HG03571 (cell line): Measurements from ENCODE around the gene SRD5A2.
"Not testable (repeated sequence)": the region's sequence is repeated elsewhere in the genome, so short reads cannot be mapped to it uniquely, and the experiment has no call there.

ENCODE experiments used
- ATAC-seq: cut with Tn5 transposase; IDR thresholded peaks from one replicate; pipeline ENCODE4 v1.9.1; 2021; ENCODE audit not compliant: unreplicated experiment

Gene SRD5A2

DNA sequence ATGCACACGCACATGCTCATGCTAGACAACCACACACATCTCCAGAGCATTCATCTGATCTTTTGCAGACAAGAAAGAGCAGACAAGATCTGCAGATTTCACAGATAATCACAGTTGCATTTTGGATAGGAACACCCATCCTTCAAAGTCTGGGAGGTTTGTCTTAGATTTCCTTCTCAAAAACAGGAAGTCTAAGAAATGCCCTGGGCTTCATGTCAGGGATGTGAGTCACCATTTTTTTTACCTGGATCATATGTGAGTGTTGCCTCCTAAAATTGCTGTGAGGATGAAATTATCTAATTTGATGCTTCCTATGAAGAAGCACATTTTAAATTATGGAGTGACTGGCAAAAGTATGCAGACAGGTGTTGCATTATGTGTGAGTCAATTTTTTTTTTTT is 46.1 kb downstream of the SRD5A2 start:
- no peak for ATAC-seq

DNA sequence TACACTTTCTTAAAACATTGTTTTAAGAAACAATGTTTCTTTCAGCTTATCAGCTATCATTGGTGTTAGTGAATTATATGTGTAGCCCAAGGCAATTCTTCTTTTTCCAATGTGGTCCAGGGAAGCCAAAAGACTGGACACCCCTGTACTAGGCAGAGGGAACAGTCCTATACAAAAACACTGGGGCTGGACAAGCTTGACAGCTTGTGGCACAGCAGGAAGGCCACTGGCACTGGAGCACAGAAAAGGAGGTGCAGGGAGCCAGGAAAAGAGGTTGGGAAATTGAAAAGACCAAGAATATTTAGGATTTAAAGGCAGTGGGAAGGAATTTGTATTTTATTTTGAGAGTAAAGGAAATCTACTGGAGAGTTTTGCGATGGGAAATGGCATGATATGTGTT is 47.7 kb downstream of the SRD5A2 start:
- no peak for ATAC-seq

DNA sequence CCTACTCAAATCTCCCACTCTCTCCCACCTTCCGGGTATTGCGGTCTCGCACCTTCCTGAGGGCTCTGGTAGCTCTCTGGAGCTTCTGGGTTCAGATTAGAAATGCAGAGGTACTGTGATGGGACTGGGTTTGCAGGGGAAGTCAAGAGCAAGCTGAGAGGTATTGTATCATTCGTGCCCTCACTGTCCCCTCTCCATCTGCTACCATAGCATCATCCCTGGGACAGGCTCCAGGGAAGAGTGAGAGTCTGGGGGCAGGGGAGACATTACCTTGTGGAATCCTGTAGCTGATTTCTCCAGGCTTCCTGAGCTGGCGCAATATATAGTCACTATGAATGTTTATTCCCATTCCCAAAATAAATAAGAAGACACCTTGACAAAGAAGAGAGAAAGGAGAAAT is 49.6 kb downstream of the SRD5A2 start:
- no peak for ATAC-seq

DNA sequence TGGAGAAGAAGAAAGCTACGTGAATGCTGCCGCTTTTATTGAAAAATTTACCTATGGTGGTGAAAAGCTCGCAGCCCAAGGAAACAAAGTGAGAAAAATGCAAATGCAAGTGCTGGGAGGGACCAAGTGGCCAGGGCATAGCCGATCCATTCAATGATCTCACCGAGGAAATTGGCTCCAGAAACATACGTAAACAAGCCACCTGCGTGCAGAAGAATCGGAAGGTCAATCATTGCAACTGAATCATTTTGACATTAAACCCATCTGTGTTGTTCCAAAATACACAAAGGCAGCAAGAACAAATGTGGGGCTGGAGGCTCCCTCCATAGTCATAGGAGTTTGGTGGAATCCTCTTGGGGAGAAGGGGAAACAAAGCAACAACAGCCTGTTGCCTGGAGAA is 51.5 kb downstream of the SRD5A2 start:
- ATAC-seq: no peak

DNA sequence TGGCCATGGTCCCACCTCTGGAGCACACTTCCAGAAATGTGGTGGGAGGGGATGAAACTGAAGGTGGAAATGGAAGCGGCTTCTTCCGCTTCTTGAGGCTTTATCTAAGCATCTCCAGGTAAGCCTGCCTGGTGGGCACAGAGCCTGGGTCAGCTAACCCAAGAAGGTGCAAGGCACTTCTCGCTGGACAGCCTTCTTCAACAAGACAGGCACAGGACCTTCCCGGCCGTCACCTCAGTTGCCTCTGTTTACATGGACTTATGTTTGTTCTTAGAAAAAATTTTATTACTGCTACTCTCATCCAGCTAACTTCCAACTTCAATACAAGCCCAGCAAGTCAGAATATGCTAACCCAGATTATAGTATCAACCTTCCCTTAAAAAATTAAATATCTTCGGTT is 51.9 kb downstream of the SRD5A2 start:
- no peak for ATAC-seq

DNA sequence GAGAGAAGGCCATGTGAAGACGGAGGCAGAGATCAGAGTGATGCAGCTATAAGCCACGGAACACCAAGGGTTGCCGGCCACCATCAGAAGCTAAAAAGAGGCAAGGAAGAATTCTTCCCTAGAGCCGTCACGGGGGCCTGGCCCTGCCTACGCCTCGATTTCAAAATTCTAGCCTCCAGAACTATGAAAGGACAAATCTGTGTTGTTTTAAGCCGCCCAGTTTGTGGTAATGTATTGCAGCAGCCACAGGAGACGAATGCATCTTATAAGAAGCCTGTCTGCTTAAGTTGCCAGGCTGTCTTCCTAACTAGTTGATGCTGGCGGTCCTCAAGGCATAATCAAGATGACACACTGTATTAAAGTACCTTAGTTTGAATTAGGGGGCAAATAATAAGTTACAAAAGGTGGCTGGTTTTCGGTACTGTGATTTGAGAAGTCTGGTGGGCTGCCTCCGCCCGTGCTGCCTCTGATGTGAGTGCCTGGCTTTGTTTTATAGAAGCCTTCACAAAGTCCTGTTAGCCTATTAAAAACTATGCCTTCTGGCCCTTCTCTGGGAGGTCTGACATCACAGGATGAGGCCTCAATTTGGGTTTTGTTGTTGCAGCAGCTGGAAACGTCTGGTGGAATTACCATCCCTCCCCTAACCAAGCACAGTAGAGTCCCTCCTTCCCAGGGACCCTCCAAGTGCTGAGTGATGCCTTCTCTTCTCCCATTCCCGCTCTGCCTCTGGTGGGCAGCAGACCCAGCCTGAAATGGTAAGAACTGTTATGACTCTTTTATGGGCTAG is 53.6 kb downstream of the SRD5A2 start:
- ATAC-seq: no peak

DNA sequence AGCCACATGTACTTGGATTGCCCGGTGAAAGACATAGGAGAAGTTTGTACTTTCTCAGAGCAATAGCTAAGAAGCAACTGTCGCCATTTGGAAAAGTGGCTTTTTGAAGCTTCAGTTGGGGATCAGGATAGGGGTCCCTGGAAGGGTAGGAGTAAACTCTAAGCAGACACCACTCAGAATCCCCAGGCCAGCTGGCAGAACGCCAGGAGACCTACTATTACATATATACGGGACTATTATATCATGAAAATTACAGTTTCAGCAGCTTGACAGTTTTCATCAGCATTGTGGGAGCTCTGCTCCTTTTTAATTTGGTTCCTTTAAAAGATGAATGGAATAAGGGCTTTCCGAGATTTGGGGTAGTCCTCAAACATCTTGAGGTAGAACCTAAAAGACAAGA is 54.9 kb downstream of the SRD5A2 start:
- ATAC-seq: no peak

DNA sequence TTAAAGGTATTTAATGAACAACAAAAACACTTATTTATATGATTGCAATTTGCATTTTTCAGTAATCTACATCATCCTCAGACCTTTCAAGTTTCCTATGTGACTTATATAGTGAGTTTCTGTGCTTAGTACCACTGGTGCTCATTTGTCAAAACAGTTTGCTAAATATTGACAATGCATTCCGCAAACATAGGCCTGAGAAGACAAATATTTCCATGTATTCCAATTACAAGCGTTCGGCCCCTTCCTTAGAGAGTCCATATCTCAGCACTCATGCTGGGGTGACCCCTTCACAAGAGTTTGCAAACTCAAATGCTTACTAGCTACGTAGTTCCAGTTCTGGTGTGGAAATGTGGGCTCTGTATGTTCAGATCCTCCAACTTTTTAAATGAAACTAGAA is 56.1 kb downstream of the SRD5A2 start:
- no peak for ATAC-seq

DNA sequence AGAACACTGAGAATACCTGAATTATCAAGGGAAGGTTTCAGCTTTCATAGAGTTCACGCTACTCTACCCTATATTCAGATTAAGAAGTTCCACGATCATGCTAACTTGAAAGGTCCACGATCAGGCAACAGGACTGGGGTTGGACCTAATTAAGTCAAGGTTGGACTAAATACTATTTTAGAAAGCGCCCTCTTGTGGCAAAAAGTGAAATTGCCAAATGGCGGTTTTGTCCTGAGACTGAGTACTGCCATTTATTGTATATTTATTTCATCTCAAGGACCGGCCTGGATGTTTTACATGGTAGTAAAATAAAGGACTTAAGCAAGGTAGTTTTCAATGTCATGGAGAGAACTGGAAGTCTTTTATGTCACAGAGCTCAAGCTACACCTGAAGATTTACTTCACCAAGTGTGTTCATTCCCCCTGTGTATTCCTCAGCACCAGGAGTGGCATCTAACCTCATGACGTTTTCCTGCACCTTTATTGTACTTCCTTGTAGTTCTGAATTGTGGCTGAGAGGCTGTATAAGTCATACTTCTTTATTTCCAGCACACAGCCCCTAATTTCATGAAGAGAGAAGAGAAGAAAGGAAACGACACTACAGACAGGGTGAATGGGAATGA is 56.8 kb downstream of the SRD5A2 start:
- no peak for ATAC-seq

DNA sequence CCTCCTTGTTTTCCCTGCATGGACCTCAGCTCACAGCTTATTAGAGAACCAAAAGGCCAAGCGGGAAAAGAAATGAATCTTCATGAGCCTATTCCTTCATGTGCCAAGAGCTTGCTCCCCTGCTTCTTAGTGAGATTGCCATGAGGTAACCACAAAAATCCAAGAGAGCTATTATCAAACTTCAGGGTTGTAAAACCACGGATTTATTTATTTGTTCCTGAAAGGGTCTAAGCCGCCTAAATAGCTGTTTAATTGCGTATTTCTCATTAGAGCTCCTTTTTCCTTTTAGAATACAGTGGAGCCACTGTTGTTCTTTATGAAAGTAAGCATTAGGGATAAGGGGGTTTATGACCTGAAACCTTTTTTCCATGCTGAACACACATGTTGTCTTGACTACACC is 58.0 kb downstream of the SRD5A2 start:
- ATAC-seq: no peak

DNA sequence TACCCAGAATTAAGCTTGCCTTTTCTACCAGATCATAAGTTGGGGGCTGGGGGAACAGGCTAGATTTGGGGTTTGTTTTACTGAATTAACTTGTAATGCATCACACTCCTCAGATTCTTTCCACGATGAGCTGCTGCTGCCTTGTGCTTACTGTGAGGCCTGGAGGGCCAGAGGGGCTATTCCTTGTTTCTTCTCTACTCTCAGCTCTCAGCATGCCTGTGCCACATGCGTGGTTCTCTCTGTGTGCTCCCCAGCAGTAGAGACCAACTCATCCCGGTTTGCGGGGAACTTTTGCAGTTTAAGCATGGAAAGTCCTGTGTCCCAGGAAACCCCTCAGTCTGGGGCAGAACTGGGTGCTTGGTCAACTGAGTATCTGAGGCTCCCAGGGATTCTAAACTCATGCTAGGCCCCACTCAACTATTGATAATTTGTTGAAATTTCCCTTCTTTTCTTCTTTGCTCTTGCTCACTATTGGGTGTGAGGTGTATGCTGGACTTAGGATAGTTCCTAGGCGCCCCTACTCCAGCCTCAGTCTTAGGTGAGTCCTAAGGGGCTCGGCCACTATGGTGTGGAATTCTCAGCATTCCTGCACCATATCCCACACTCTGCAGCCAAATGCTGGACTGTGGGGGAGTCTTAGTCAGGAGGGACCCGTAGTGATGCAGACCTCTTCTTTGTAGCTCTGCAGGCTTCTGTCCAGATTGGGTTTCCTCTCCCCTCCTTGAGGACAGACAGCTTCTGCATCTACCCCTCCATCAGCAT is 63.1 kb downstream of the SRD5A2 start:
- no peak for ATAC-seq

DNA sequence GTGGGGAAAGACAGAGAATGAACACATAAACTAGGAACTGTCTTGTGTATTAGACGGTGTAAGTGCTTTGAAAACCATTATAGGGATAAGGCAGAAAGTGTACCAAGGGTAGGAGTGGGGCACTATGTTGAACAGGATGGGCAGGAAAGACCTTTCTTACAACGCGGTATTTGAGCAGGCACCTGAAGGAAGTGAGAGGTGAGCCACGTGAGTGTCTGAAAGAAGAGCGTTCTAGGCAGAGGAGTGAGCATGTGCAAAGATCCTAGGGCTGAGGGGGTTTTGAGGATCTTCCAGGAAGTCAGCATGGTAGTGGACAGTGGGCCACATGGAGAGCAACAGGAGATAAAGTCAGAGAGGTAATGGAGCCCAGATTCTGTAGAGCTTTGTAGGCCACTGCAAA is 65.2 kb downstream of the SRD5A2 start:
- ATAC-seq: no peak

DNA sequence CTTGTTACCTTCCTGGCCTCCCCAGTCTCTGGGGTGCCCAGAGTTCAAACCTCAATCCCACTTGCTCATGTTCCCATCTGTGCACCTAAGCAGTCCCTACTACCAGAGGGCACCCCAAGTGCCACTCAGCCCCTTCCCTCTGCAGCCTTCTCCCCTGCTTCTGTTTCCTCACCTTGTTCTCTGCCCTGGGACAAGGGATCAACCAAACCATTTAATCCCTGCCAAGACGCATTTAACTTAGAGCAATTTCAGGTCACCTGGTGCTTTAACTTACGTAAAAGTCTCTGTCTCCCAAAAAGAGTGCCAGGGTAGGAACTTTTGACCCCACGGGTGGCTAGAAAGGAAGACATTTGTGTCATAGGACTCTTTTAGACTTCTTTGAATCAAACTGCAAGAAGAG is 67.2 kb downstream of the SRD5A2 start:
- ATAC-seq: no peak

DNA sequence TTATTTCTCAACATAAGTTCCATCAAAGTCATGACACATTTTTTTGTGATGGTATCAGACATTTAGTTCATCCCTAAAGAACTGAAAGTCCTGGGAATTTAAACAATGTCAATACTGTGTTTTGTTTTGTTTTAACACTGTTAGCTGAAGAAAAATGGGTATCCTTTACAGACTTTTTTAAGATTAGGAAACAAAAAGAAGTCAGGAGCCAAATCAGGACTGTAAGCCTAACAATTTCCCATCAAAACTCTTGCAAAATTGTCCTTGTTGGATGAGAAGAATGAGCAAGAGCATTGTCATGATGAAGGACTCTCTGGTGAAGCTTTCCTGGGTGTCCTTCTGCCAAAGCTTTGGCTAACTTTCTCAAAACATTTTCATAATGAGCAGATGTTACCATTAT is 69.4 kb downstream of the SRD5A2 start:
- no peak for ATAC-seq

DNA sequence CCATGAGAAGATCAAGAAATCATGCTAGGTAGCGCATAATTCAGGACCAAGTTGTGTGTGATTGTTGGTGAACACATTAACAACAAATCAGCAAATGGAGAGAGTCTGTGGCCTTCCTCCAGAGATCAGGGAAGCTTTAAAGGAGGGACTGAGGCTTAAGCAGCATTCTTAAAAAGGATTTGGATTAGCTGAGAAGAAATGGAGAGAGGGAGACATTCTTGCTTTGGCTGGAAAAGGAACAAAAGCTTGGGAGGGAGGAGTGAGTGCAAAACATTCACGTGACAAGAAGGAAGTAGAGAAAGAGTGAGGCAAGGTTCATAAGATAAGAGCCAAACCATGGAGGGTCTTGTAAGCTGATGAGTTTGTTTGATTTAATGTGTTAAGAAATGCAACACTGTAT is 75.6 kb downstream of the SRD5A2 start:
- no peak for ATAC-seq

DNA sequence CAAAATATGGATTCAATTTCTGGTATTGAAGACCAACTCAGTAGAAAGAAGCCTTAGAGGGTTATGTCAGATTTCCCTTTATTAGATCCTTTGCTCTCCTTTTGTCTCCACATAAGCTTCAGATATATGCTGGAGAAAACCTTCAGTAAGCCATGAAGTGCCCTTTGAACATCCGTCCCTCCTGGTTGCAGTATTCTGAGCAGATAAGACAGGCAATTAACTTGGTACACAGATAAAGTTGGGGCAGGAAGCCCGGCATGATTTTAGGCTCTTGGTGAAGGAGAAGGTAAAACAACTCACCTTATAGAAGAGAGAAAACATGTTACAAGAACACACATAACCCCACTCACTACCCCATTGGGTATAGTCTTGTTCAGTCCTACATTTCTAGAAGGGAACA is 76.4 kb downstream of the SRD5A2 start:
- no peak for ATAC-seq

DNA sequence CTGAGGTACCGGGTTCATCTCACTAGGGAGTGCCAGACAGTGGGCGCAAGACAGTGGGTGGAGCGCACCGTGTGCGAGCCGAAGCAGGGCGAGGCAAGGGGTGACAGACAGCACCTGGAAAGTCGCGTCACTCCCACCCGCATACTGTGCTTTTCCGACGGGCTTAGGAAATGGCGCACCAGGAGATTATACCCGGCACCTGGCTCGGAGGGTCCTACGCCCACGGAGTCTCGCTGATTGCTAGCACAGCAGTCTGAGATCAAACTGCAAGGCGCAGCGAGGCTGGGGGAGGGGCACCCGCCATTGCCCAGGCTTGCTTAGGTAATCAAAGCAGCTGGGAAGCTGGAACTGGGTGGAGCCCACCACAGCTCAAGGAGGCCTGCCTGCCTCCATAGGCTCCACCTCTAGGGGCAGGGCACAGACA is 84.3 kb downstream of the SRD5A2 start:
- not testable (repeated sequence) for ATAC-seq

DNA sequence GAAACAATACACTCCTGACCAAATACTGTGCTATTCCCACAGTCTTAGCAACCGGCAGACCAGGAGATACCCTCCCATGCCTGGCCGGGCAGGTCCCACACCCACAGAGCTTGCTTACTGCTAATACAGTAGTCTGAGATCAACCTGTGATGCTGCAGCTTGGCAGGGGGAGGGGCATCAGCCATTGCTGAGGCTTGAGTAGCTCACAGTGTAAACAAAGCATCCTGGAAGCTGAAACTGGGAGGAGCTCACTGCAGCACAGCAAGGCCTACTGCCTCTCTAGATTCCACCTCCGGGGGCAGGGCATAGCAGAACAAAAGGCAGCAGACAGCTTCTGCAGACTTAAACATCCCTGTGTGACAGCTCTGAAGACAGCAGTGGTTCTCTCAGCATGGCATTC is 91.4 kb downstream of the SRD5A2 start:
- not testable (repeated sequence) for ATAC-seq

DNA sequence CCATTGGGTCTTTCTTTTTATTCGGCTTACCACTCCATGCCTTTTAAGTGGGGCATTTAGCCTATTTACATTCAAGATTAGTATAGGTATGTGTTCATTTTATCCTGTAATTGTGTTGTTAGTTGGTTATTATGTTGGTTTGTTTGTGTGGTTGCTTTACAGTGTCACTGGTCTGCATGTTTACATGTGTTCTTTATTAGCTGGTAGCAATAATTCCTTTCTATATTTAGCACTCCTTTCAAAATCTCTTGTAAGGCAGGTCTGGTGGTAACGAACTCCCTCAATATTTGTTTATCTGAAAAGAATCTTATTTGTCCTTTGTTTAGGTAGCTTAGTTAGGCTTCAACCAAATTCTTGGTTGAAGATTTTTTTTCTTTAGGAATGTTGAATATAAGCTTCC is 97.5 kb downstream of the SRD5A2 start:
- ATAC-seq: no peak

DNA sequence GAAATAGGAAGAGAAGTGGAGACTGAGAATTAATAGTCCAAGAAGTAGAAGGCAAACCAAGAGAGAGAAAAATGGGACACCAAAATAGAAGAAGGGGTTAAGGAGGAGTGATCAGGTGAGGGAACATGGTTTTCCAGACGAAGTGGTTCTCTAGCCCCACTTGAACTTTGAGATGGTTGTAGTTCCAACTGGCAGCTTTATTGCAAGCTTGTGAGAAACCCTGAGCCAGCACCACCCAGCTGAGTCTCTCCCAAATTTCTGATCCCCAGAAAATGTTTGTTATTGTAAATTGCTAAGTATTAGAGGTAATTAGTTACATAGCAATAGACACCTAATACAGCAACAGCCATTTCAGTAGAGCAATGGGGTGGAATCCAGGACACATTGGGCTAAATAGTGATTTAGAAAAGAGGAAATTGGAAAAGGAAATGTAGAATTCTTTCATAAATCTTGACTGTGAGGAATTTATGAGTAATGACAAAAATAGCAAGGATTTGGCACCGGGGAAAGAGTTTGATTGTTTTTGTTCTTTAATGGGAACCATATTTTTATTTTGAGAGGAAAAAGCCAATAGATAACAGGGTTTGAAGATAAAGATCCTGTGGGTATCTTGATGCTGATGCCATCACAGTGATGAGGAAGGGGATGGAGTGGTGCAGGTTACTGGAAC is 104.1 kb downstream of the SRD5A2 start:
- ATAC-seq: no peak

DNA sequence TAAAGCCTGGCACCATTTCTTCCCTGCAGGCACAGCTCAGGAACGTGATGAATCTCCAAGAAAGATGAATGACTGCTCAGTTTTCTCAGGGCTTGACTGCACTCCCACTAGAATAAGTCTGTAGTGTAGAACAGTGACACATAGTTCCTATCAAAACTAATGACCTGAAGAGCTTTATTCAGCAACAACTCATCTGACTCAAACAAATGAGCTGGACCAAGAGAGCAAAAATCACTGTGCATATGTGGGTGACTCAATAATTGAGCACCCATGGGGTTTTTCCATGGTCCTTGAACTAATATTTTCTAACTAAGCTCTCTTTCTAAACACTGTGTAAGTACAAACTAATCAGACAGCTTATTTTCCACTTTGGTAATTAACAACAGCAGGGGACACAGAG is 105.0 kb downstream of the SRD5A2 start:
- ATAC-seq: no peak

DNA sequence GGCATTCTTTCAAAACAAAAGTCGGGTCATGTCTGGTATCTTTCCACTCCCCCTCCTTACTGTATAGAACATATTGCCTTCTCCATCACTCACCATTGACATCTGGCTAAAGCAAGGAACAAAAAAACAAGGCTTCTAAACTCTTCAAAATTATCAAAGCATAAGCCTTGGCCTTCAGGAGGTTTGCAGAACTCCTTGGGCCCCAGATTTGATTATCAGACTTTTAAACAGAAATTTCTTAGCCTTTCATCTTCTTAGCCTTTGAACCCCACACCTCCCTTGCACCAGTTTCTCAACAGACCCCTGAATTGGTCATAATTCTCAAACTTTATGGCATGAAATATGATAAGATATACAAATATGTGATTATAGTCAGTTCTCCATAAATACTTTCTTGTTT is 106.4 kb downstream of the SRD5A2 start:
- ATAC-seq: no peak
